B cell (primary cell): ENCODE results near the gene SCN11A. TPM values are rescaled to one million over a fixed set of nuclear protein-coding genes. Genes with fewer than 3 reads are reported as not detected.

Source experiments
- polyA plus RNA-seq: library from polyadenylated mRNA; depleted of rRNA; stranded (reverse); fragments of >200 nt; gene quantifications from 2 replicates; pipeline ENCODE4 v1.2.3, GENCODE V29; 2012
- small RNA-seq: library from RNA; depleted of rRNA; stranded (forward); fragments of <200 nt; gene quantifications from one replicate; pipeline ENCODE3, GENCODE V24; 2012; ENCODE audit warnings: low replicate concordance, low read depth; ENCODE audit not compliant: insufficient read length
- total RNA-seq, 2 donors: library from RNA; stranded (reverse); fragments of 120-200 nt in 1 of 2; gene quantifications; 1 replicate in 1 of 2; 2 replicates in 1 of 2; pipeline versions ENCODE4 v1.2.3 to v1.2.4, GENCODE V29; 2013 to 2022

SCN11A gene
- total and polyA plus RNA-seq, 2 donors (not counting 1 experiment from before 2014, with no cell fraction given), result 0.07 to 0.25 TPM

Small RNA genes within 50 kb of the gene (small RNA-seq; reads per million reads assigned to genes)
- not detected for gene RNU6-1227P

Other genes starting within 250 kb of the SCN11A start
- gene SCN10A, start 235.7 kb downstream of the SCN11A start, total RNA-seq, result not detected in 2 replicates
- not detected in 2 replicates for gene SCN10A, start 235.7 kb downstream of the SCN11A start, polyA plus RNA-seq
- gene WDR48, start 72 bp upstream of the SCN11A start, total RNA-seq, result 67.6 and 68.6 TPM in 2 replicates
- gene WDR48, start 72 bp upstream of the SCN11A start, polyA plus RNA-seq, result 20.8 and 35.2 TPM in 2 replicates
- gene GORASP1, start 55.7 kb upstream of the SCN11A start, total RNA-seq, result 84.0 and 97.5 TPM in 2 replicates
- gene GORASP1, start 55.7 kb upstream of the SCN11A start, polyA plus RNA-seq, result 81.7 and 98.7 TPM in 2 replicates
- 106 and 116 TPM in 2 replicates for gene TTC21A, start 55.7 kb upstream of the SCN11A start, total RNA-seq
- gene TTC21A, start 55.7 kb upstream of the SCN11A start, polyA plus RNA-seq, result 49.2 and 73.1 TPM in 2 replicates
- 39.3 and 40.6 TPM in 2 replicates for gene CSRNP1, start 101.6 kb upstream of the SCN11A start, total RNA-seq
- 367 and 412 TPM in 2 replicates for gene CSRNP1, start 101.6 kb upstream of the SCN11A start, polyA plus RNA-seq
- not detected in 2 replicates for gene XIRP1, start 140.7 kb upstream of the SCN11A start, total RNA-seq
- not detected in 2 replicates for gene XIRP1, start 140.7 kb upstream of the SCN11A start, polyA plus RNA-seq
- 0.19 and 0.27 TPM in 2 replicates for gene CX3CR1, start 228.1 kb upstream of the SCN11A start, total RNA-seq
- 0.16 and 0.26 TPM in 2 replicates for gene CX3CR1, start 228.1 kb upstream of the SCN11A start, polyA plus RNA-seq